Heart left ventricle (tissue), 13 donors: ENCODE measurements around the gene UBR1.
"Not testable (repeated sequence)": the region's sequence is repeated elsewhere in the genome, so short reads cannot be mapped to it uniquely, and the experiment has no call there.

Source experiments
- POLR2A ChIP-seq, 2 donors: fragments of 450-650 bp; IDR thresholded peaks; one replicate each; pipeline ENCODE4 v1.6.1; 2017; ENCODE audit warnings: antibody characterized with exemption in 2 of 2, mild to moderate bottlenecking in 2 of 2, moderate library complexity in 2 of 2
- TF ChIP-seq, protein P1 (sequence below), 12 donors: fragments of 200-600 bp; sonication (generic) in 4 of 12; IDR thresholded peaks; one replicate each; pipeline versions ENCODE4 v1.5.0 to v1.8.0; 2018 to 2022; ENCODE audit warnings: antibody characterized with exemption in 12 of 12, mild to moderate bottlenecking in 5 of 12
- donor health status: ischemic (EF 13 %, LVEDD 7.1; RV severe dilation, severe dysfunction).
- donor health status: DM: no; HTN: yes; CAD: no.
- donor health status: DM: no; HTN: no; CAD: no.
- donor health status: ischemic (EF 25% LVEDD 6.9; RV normal size, moderate dysfunction).
- donor health status: ischemic (EF 25% LVEDD 5.7; RV mildly dilated, moderate dysfunction).
- donor health status: ischemic (EF 35%, LVEDD 5.7; RV mildly dilated, moderate dysfunction).
- donor health status: nonischemic (EF 11% LVEDD 7.7; RV severe dilation, severe dysfunction).
- donor health status: DM: yes; HTN: yes; CAD: no.
- donor health status: PGD.
- donor health status: ischemic (EF 29% LVEDD 5.4; RV normal size, mild dysfunction).
- donor health status: nonischemic (EF 23%, LVEDD 6.1; RV moderate dilation, normal function).

DNA sequence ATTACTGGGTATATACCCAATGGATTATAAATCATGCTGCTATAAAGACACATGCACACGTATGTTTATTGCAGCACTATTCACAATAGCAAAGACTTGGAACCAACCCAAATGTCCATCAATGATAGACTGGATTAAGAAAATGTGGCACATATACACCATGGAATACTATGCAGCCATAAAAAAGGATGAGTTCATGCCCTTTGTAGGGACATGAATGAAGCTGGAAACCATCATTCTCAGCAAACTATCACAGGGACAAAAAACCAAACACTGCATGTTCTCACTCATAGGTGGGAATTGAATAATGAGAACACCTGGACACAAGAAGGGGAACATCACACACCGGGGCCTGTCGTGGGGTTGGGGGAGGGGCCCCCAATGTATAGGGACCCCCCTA, 64.8 kb downstream of the UBR1 start:
- TF ChIP-seq, protein P1, sequence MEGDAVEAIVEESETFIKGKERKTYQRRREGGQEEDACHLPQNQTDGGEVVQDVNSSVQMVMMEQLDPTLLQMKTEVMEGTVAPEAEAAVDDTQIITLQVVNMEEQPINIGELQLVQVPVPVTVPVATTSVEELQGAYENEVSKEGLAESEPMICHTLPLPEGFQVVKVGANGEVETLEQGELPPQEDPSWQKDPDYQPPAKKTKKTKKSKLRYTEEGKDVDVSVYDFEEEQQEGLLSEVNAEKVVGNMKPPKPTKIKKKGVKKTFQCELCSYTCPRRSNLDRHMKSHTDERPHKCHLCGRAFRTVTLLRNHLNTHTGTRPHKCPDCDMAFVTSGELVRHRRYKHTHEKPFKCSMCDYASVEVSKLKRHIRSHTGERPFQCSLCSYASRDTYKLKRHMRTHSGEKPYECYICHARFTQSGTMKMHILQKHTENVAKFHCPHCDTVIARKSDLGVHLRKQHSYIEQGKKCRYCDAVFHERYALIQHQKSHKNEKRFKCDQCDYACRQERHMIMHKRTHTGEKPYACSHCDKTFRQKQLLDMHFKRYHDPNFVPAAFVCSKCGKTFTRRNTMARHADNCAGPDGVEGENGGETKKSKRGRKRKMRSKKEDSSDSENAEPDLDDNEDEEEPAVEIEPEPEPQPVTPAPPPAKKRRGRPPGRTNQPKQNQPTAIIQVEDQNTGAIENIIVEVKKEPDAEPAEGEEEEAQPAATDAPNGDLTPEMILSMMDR (IDR thresholded peaks at IDR 0.05) = not testable (repeated sequence)
- TF ChIP-seq POLR2A (IDR thresholded peaks at IDR 0.05) = not testable (repeated sequence)
